GM12891 (cell line): Measurements from ENCODE around the gene CLCNKA.

Experiments
- POLR2A ChIP-seq: IDR thresholded peaks from 2 replicates; pipeline ENCODE4 v1.6.1; 2011; ENCODE audit warnings: low read depth, low read length, control low read depth
- POLR2AphosphoS5 ChIP-seq: IDR thresholded peaks from 2 replicates; pipeline ENCODE4 v1.6.1; 2011; ENCODE audit warnings: low read depth, low read length, control low read depth
- SPI1 ChIP-seq: IDR thresholded peaks from 2 replicates; pipeline ENCODE4 v1.6.1; 2011; ENCODE audit warnings: low read depth, low read length, control low read depth
- TAF1 ChIP-seq: IDR thresholded peaks from 2 replicates; pipeline ENCODE4 v1.6.1; 2011; ENCODE audit warnings: low read depth, low read length, control low read depth

DNA sequence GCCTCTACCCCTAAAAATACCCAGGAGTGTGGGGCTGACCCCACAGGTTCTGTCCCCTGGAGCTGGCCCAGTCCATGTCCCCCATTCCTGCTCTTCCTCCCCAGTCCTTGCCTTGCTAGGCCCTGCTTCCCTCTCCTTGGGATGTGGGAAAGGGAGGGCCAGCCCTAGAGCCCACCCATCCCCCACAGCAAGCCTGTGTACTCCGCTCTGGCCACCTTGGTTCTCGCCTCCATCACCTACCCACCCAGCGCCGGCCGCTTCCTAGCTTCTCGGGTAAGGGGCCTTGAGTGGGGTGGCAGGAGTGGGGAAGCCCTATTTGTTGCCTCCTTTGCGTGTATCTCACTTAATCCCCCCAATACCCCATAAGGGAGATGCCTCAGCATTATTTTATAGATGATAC is 28.5 kb downstream of the CLCNKA start:
- TF ChIP-seq TAF1 = no peak
- no peak for TF ChIP-seq POLR2AphosphoS5
- TF ChIP-seq SPI1 = no peak
- TF ChIP-seq POLR2A = no peak
